MM.1S (cell line): ENCODE results near the gene TBC1D14.

Experiments used
- DNase-seq: peaks from one replicate; pipeline ENCODE4 v3.0.0-alpha.2; 2015
- H2AFZ ChIP-seq: fragments of 300-600 bp; sonication (generic); 2 replicates; pipeline ENCODE4 v1.6.0; 2016; ENCODE audit warnings: antibody characterized with exemption, low read length
- H3F3A ChIP-seq: fragments of 300-600 bp; sonication (generic); 2 replicates; pipeline ENCODE4 v1.6.1; 2016; ENCODE audit warnings: mild to moderate bottlenecking, antibody characterized with exemption, low read length, moderate library complexity, mixed read lengths; ENCODE audit not compliant: insufficient read depth
- H3K27ac ChIP-seq: fragments of 300-600 bp; sonication (generic); 2 replicates; pipeline ENCODE4 v1.5.1; 2016; ENCODE audit warnings: mild to moderate bottlenecking, low read length
- H3K27me3 ChIP-seq: fragments of 300-600 bp; sonication (generic); replicated peaks from 2 replicates; pipeline ENCODE4 v1.6.0; 2016; ENCODE audit warnings: low read length; ENCODE audit not compliant: insufficient read depth
- H3K36me3 ChIP-seq: fragments of 300-600 bp; sonication (generic); replicated peaks from 2 replicates; pipeline ENCODE4 v1.6.1; 2016; ENCODE audit warnings: mild to moderate bottlenecking, low read length, mixed read lengths; ENCODE audit not compliant: insufficient read depth
- H3K4me1 ChIP-seq: fragments of 300-600 bp; sonication (generic); 2 replicates; pipeline ENCODE4 v1.6.1; 2016; ENCODE audit warnings: low read length, mixed read lengths
- H3K4me2 ChIP-seq: fragments of 300-600 bp; sonication (generic); 2 replicates; pipeline ENCODE4 v1.6.0; 2016; ENCODE audit warnings: low read depth, low read length
- H3K4me3 ChIP-seq: fragments of 300-600 bp; sonication (generic); 2 replicates; pipeline ENCODE4 v1.5.1; 2016; ENCODE audit warnings: low read length, mixed read lengths
- H3K79me2 ChIP-seq: fragments of 300-600 bp; sonication (generic); 2 replicates; pipeline ENCODE4 v1.6.1; 2016; ENCODE audit warnings: mixed run types, low read length, mixed read lengths
- H3K9ac ChIP-seq: fragments of 300-600 bp; sonication (generic); 2 replicates; pipeline ENCODE4 v1.6.1; 2016; ENCODE audit warnings: low read length, mixed read lengths
- H3K9me2 ChIP-seq: fragments of 300-600 bp; sonication (generic); replicated peaks from 2 replicates; pipeline ENCODE4 v1.6.1; 2016; ENCODE audit warnings: mild to moderate bottlenecking, low read length, mixed read lengths; ENCODE audit not compliant: insufficient read depth
- H3K9me3 ChIP-seq: fragments of 300-600 bp; sonication (generic); replicated peaks from 2 replicates; pipeline ENCODE4 v1.6.1; 2016; ENCODE audit warnings: mild to moderate bottlenecking, low read length, mixed read lengths; ENCODE audit not compliant: insufficient read depth
- H4K20me1 ChIP-seq: fragments of 300-600 bp; sonication (generic); 2 replicates; pipeline ENCODE4 v1.6.1; 2016; ENCODE audit warnings: mild to moderate bottlenecking, low read length, moderate library complexity, mixed read lengths; ENCODE audit not compliant: insufficient read depth
- EZH2 ChIP-seq: fragments of 300-600 bp; sonication (generic); optimal IDR thresholded peaks from 2 replicates; pipeline ENCODE3; 2017; ENCODE audit warnings: low read depth, mild to moderate bottlenecking, antibody characterized with exemption, low read length, mixed read lengths
- EZH2phosphoT487 ChIP-seq: fragments of 300-600 bp; sonication (generic); IDR thresholded peaks from 2 replicates; pipeline ENCODE4 v1.6.1; 2018; ENCODE audit warnings: antibody characterized with exemption, low read length
- TF ChIP-seq, protein P1 (sequence below): fragments of 300-600 bp; sonication (generic); IDR thresholded peaks from 2 replicates; pipeline ENCODE4 v1.5.1; 2016; ENCODE audit warnings: antibody characterized with exemption, low read length, mixed read lengths

Gene TBC1D14

GRCh38 chr4:7014815-7015214 is 105.2 kb downstream of the TBC1D14 start:
- Histone ChIP-seq H3K27ac (no peak overlapping the region; the same call in 1 of the 2 replicates), H3K27me3 (no peaks in the 10 kb centered on the region), H3K4me2 (no peak overlapping the region), H3K79me2 (peaks cover 65% of the 10 kb centered on the region), H4K20me1 (no peaks in the 10 kb centered on the region), H3K4me1 (peaks cover 11% of the 10 kb centered on the region), H3F3A (no peaks in the 10 kb centered on the region), H2AFZ (no peak overlapping the region), H3K9ac (no peak overlapping the region), H3K9me2 (no peaks in the 10 kb centered on the region), H3K9me3 (no peaks in the 10 kb centered on the region), H3K36me3 (peaks cover 24% of the 10 kb centered on the region), H3K4me3 (no peak overlapping the region)
- no peak for DNase-seq
- TF ChIP-seq EZH2 (no peak), EZH2phosphoT487 (no peak)
- TF ChIP-seq, protein P1, sequence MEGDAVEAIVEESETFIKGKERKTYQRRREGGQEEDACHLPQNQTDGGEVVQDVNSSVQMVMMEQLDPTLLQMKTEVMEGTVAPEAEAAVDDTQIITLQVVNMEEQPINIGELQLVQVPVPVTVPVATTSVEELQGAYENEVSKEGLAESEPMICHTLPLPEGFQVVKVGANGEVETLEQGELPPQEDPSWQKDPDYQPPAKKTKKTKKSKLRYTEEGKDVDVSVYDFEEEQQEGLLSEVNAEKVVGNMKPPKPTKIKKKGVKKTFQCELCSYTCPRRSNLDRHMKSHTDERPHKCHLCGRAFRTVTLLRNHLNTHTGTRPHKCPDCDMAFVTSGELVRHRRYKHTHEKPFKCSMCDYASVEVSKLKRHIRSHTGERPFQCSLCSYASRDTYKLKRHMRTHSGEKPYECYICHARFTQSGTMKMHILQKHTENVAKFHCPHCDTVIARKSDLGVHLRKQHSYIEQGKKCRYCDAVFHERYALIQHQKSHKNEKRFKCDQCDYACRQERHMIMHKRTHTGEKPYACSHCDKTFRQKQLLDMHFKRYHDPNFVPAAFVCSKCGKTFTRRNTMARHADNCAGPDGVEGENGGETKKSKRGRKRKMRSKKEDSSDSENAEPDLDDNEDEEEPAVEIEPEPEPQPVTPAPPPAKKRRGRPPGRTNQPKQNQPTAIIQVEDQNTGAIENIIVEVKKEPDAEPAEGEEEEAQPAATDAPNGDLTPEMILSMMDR = no peak

DNA sequence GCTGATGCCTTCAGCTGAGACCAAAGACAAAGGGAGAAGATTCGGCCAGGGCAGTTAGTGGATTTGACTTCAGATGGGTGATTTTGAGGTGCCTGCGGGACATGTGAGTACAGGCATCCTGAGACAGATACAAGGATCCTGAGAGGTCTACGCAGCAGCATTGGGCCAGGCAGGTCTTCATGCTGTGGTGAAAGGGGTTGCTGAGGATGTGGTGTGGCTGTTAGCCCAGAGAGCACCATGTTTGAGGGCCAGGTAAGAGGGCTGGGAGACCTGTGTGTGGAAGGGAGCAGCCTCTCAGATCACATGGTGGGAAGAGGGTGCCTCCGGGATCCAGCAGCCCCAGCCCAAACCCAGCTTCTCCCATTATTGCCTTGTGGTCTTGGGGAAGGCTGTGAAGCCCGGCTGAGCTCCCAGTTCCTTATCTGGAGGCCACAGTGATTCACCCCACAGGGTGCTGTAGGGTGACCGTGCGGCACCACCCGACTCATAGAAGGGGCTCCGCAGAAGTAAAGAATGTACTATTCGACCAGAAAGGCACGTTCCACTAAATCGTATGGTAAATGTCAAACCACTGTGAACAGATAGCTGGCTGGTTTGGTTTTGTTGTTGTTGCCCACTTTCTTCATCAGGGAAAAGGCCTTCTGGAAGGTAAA is 105.9 kb downstream of the TBC1D14 start:
- no peaks in the 10 kb centered on the region for H3K27me3 ChIP-seq
- H3K27ac ChIP-seq = no peak overlapping the region
- no peaks in the 10 kb centered on the region for H4K20me1 ChIP-seq
- peaks cover 61% of the 10 kb centered on the region for H3K79me2 ChIP-seq
- no peak overlapping the region for H3K4me2 ChIP-seq
- DNase-seq = no peak
- peaks cover 24% of the 10 kb centered on the region for H3K36me3 ChIP-seq
- TF ChIP-seq EZH2 (no peak), EZH2phosphoT487 (no peak)
- TF ChIP-seq, protein P1 = no peak
- no peaks in the 10 kb centered on the region for H3K9me3 ChIP-seq
- no peaks in the 10 kb centered on the region for H3F3A ChIP-seq
- H2AFZ ChIP-seq = no peak overlapping the region
- H3K9me2 ChIP-seq = no peaks in the 10 kb centered on the region
- no peak overlapping the region for H3K9ac ChIP-seq
- peaks cover 11% of the 10 kb centered on the region for H3K4me1 ChIP-seq
- H3K4me3 ChIP-seq = no peak overlapping the region

- H3K9ac ChIP-seq = no peak overlapping the region
- no peak overlapping the region for H3K4me2 ChIP-seq
- TF ChIP-seq EZH2phosphoT487 (no peak), EZH2 (no peak)
- TF ChIP-seq, protein P1 = no peak
- no peak overlapping the region for H3K27ac ChIP-seq
- DNase-seq = no peak
- H3K27me3 ChIP-seq = no peaks in the 10 kb centered on the region
- H3K79me2 ChIP-seq = peaks cover 56% of the 10 kb centered on the region
- H4K20me1 ChIP-seq = no peaks in the 10 kb centered on the region
- H3K4me1 ChIP-seq = peaks cover 11% of the 10 kb centered on the region
- H3F3A ChIP-seq = no peaks in the 10 kb centered on the region
- no peaks in the 10 kb centered on the region for H3K9me3 ChIP-seq
- H2AFZ ChIP-seq = no peak overlapping the region
- no peak overlapping the region for H3K4me3 ChIP-seq
- H3K36me3 ChIP-seq = peaks cover 21% of the 10 kb centered on the region
- H3K9me2 ChIP-seq = no peaks in the 10 kb centered on the region
Measured at GRCh38 chr4:7016086-7016485, 106.5 kb downstream of the TBC1D14 start.
